Calu3 (cell line): Measurements from ENCODE around the gene DGCR2. TPM values are rescaled to one million over a fixed set of nuclear protein-coding genes. Genes with fewer than 3 reads are reported as not detected.

Source experiments
- BruUV-seq: library from RNA; stranded (reverse); fragments of 400-500 nt; replicated peaks from 2 replicates; lab custom pipeline; 2021; lab: Mats Ljungman, UMichigan
- CTCF ChIA-PET: fragments of 300-600 bp; sonication (Branson Sonifier 250); formaldehyde crosslinking; loops from one replicate; lab custom pipeline; 2022; ENCODE audit warnings: antibody characterized with exemption; lab: Charles Lee
- DNase-seq: peaks from one replicate; pipeline ENCODE4 v3.0.0; 2022
- H3K27ac Mint-ChIP-seq: one replicate; pipeline ENCODE4 v1.8.0; 2022; ENCODE audit warnings: mixed read lengths; ENCODE audit not compliant: unreplicated experiment
- H3K27me3 Mint-ChIP-seq: one replicate; pipeline ENCODE4 v1.8.0; 2022; ENCODE audit warnings: mixed read lengths; ENCODE audit not compliant: unreplicated experiment
- H3K36me3 Mint-ChIP-seq: one replicate; pipeline ENCODE4 v1.8.0; 2022; ENCODE audit warnings: mild to moderate bottlenecking, moderate library complexity, mixed read lengths; ENCODE audit not compliant: insufficient read depth, unreplicated experiment
- H3K4me1 Mint-ChIP-seq: one replicate; pipeline ENCODE4 v1.8.0; 2022; ENCODE audit warnings: mild to moderate bottlenecking, low read depth, mixed read lengths; ENCODE audit not compliant: unreplicated experiment
- H3K4me3 Mint-ChIP-seq: one replicate; pipeline ENCODE4 v1.8.0; 2022; ENCODE audit warnings: mild to moderate bottlenecking, low read depth, moderate library complexity, mixed read lengths; ENCODE audit not compliant: unreplicated experiment
- H3K9me3 Mint-ChIP-seq: one replicate; pipeline ENCODE4 v1.8.0; 2022; ENCODE audit warnings: low read depth, mixed read lengths; ENCODE audit not compliant: unreplicated experiment
- CTCF ChIP-seq: fragments of 200-600 bp; IDR thresholded peaks from one replicate; pipeline ENCODE4 v1.8.0; 2022; ENCODE audit warnings: antibody characterized with exemption; ENCODE audit not compliant: unreplicated experiment
- intact Hi-C: fragments of 100-400 bp; cut with micrococcal nuclease; formaldehyde crosslinking; loops from one replicate; pipeline ENCODE4 v1.10.0; 2022; ENCODE audit not compliant: unreplicated experiment
- total RNA-seq: library from RNA; stranded (reverse); gene quantifications from 2 replicates; pipeline ENCODE4 v1.2.3, GENCODE V29; 2022

DGCR2 gene
- total RNA-seq, 1 experiment from 2014 or later, result 76.4 TPM

DNA sequence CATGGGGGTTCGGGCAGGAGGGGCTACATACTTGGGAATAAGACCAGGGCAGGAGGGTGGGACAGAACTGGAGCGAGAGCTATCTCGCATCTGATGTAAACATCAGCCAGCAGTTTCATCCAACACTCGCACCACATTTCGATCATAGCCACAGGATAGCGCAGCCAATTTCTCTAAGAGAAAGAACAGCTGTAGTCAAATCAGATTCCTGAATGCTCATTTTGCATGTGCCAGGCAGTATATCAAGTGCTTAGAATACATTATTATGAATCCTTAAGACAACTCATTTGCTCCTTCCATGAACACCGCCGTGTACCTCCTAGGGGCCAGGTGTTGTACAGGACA is 14.5 kb downstream of the DGCR2 start:
- CTCF ChIA-PET, result interaction anchor here (0.8 kb wide), 1 partner anchor 8 kb away, joined by 3 read pairs; no protein-coding TSS in a partner anchor
- Mint-ChIP-seq H3K9me3 (no peaks in the 10 kb centered on the region), H3K27me3 (no peaks in the 10 kb centered on the region), H3K4me3 (no peak overlapping the region), H3K27ac (no peak overlapping the region), H3K36me3 (no peaks in the 10 kb centered on the region), H3K4me1 (peaks cover 35% of the 10 kb centered on the region)
- intact Hi-C loops, result no loop called here
- TF ChIP-seq CTCF, result no peak
- no TSS peak for BruUV-seq
- DNase-seq, result no peak

DNA sequence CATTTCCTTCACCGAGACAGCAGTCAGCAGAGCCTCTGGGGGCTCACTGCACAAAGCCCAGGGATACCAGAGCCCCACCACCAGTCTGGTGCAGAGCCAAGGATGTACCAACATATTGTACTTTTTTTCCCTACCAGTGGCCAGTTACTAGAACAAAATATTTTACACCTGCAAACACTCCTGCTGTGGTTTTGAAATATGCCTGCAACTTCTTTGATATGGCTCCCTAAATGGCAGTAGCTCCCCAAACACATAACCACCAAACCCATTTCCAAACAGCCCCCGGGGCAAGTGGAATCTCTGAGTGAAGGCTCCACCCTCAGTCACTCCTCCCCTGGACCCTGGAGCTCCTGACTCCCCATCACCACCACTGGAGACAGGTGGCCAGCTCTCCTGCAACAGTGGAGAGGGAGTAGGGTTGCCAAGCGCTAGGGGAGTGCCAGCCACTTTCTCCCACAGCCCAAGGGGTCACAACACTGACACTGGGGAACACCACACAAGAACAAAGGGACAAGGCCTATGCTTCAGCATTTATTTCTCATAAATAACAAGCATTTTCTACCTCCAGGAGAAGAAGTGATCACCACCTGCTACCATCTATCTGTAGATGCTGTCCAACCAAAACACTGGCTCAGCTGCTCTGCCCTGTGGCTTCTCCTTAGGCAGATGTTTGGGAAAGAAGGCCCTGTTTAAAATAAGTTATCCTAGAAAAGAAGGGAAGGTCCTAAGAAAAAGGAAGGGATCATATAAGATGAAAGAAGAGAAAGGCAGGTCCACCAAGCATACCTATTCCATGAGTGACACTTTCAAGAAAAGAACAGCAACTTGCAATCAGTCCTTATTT is 15.1 kb downstream of the DGCR2 start:
- DNase-seq, result no peak
- no peaks in the 10 kb centered on the region for H3K9me3 Mint-ChIP-seq
- CTCF ChIA-PET, result interaction anchor here (0.5 to 0.8 kb wide), 2 partner anchors 9 to 206 kb away, joined by 3 read pairs; no protein-coding TSS in a partner anchor
- peaks cover 35% of the 10 kb centered on the region for H3K4me1 Mint-ChIP-seq
- H3K4me3 Mint-ChIP-seq, result no peak overlapping the region
- no peak overlapping the region for H3K27ac Mint-ChIP-seq
- H3K36me3 Mint-ChIP-seq, result no peaks in the 10 kb centered on the region
- no TSS peak for BruUV-seq
- H3K27me3 Mint-ChIP-seq, result no peaks in the 10 kb centered on the region
- TF ChIP-seq CTCF, result no peak
- intact Hi-C loops, result no loop called here

GRCh38 chr22:19105867-19106802 is 16.1 kb downstream of the DGCR2 start:
- Mint-ChIP-seq H3K27ac (no peak overlapping the region), H3K9me3 (no peaks in the 10 kb centered on the region), H3K36me3 (no peaks in the 10 kb centered on the region), H3K4me1 (peaks cover 30% of the 10 kb centered on the region), H3K4me3 (no peak overlapping the region), H3K27me3 (no peaks in the 10 kb centered on the region)
- peak; percentile 24 for TF ChIP-seq CTCF
- CTCF ChIA-PET, result interaction anchor here (0.5 kb wide), 1 partner anchor 207 kb away, joined by 3 read pairs; no protein-coding TSS in a partner anchor
- no TSS peak for BruUV-seq
- no peak for DNase-seq
- intact Hi-C loops, result no loop called here

- Mint-ChIP-seq H3K4me1 (peaks cover 25% of the 10 kb centered on the region), H3K36me3 (no peaks in the 10 kb centered on the region), H3K9me3 (no peaks in the 10 kb centered on the region), H3K27me3 (no peaks in the 10 kb centered on the region), H3K27ac (no peak overlapping the region), H3K4me3 (no peak overlapping the region)
- intact Hi-C loops, result no loop called here
- DNase-seq, result no peak
- TF ChIP-seq CTCF, result no peak
- CTCF ChIA-PET, result no interaction called here
- BruUV-seq, result no TSS peak
Observed at GRCh38 chr22:19105456-19105855, 16.8 kb downstream of the DGCR2 start.
